ENCODE results near the gene PSMB7. TPM values are rescaled to one million over a fixed set of nuclear protein-coding genes. Genes with fewer than 3 reads are reported as not detected.

The PSMB7 gene
- total and polyA plus RNA-seq, 2 of the 8 experiments (the other 6 are each of a cell fraction or from before 2014, with no cell fraction given), result 222 to 357 TPM

DNA sequence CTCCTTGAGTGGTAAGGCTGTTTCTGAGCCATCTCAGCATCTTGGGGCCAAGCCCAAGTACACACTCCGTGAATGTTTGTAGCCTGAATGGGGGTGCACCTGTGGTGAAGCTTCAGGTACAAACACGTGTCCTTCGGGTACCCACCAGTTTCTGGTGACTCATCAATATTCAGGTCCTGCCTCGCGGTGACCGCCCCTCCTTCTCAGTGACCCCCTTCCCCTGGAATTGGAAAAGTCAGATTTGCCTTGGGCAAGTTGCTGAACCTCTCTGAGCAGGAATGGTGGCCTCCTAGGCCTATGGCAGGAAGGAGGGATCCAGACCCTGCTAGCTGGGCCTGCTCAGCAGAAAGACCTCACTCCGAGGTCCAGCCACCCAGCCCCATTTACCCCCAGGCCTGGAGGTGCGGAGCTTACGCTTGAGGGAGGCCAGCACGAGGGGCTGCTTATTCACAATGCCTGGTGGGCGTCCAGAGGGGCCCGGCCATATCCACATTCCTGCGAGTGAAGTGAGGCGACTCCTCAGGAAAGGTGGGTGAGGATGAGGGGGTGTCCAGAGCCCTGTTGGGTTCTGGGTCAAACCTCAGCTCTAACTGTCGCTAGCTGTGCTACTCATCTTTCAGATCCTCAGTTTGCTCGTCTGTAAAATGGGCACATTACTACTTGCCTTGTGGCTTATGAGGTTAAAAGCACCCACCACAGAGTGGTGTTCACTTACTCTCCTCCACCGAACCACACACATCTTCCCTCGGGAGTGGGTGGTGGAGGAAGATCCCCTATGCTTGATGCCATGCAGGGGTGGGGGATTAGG lies 42.0 kb upstream of the PSMB7 start:
- Histone ChIP-seq H3K4ac (replicated peaks; ENCODE audit: insufficient read length, low read depth, low read length) (no peak overlapping the region), H3K23me2 (ENCODE audit: low read depth, low read length) (peaks cover 6% of the 10 kb centered on the region; the same call in 1 of the 2 replicates), H3K14ac (ENCODE audit: insufficient read length) (no peak overlapping the region), H3K36me3 (ENCODE audit: control insufficient read depth in 2 of 4, insufficient read depth in 4 of 4, low read length in 3 of 4) (peaks cover 0 to 3% (median 0%) of the 10 kb centered on the region in 4 experiments; a peak in 1 of 8 replicates), H3K4me3 (ENCODE audit: extremely low read depth in 1 of 4, insufficient read depth in 2 of 4, low read depth in 3 of 4, low read length in 4 of 4) (no peak overlapping the region), H2BK5ac (ENCODE audit: low read depth, low read length) (no peak overlapping the region), H4K20me1 (replicated peaks in 1 of 2; ENCODE audit: control insufficient read depth in 1 of 2, insufficient read depth in 2 of 2, low read length in 2 of 2) (peaks cover 0 to 3% of the 10 kb centered on the region in 2 experiments), H3K79me1 (ENCODE audit: low read depth, low read length) (no peaks in the 10 kb centered on the region), H3K9ac (replicated peaks in 1 of 4; ENCODE audit: extremely low read depth in 1 of 4, low read depth in 3 of 4, low read length in 3 of 4) (no peak overlapping the region), H3K4me1 (replicated peaks in 1 of 4; ENCODE audit: control insufficient read depth in 3 of 4, insufficient read depth in 4 of 4, low read length in 3 of 4) (peaks cover 0 to 5% (median 3%) of the 10 kb centered on the region in 4 experiments; a peak in 5 of 7 replicates), H3K27me3 (replicated peaks in 1 of 4; ENCODE audit: control insufficient read depth in 3 of 4, extremely low read depth in 1 of 4, insufficient read depth in 3 of 4, low read length in 3 of 4) (peaks cover 7 to 15% (median 10%) of the 10 kb centered on the region in 4 experiments), H3K4me2 (ENCODE audit: insufficient read depth in 1 of 2, low read depth in 2 of 2, low read length in 2 of 2) (no peak overlapping the region), H4K5ac (ENCODE audit: insufficient read length, low read depth, low read length) (no peak overlapping the region), H2BK120ac (replicated peaks; ENCODE audit: low read depth, low read length) (no peak overlapping the region), H3K27ac (ENCODE audit: low read depth, low read length) (no peak overlapping the region), H4K8ac (ENCODE audit: extremely low read depth, insufficient read depth, low read length) (no peak overlapping the region), H4K91ac (replicated peaks; ENCODE audit: insufficient read length, low read length) (no peak overlapping the region), H2BK20ac (ENCODE audit: low read length) (no peak overlapping the region), H3K79me2 (ENCODE audit: control insufficient read depth in 1 of 2, insufficient read depth in 2 of 2, low read length in 2 of 2) (no peaks in the 10 kb centered on the region), H2AK5ac (ENCODE audit: low read depth, low read length) (no peak overlapping the region), H2BK15ac (ENCODE audit: low read length) (no peak overlapping the region), H2AFZ (ENCODE audit: low read length) (no peak overlapping the region), H3K56ac (replicated peaks; ENCODE audit: insufficient read length, low read depth, low read length) (no peak overlapping the region), H3K23ac (ENCODE audit: insufficient read length) (no peak overlapping the region), H3K18ac (ENCODE audit: extremely low read depth, low read length) (no peak overlapping the region), H2BK12ac (ENCODE audit: low read depth, low read length) (no peak overlapping the region), H3K9me3 (ENCODE audit: insufficient read depth in 2 of 2, low read depth in 1 of 2, low read length in 1 of 2) (peaks cover 0 to 4% of the 10 kb centered on the region in 2 experiments; a peak in 2 of 4 replicates)
- FAIRE-seq, result no peak
- POLR2A ChIA-PET (ENCODE audit: partially characterized antibody), result interaction anchor here (1.1 kb wide), 1 partner anchor 320 kb away, joined by 3 read pairs; the partner anchor contains the start of gene OLFML2A
- no peak for DNase-seq (ENCODE audit: low read depth in 1 of 2, low spot score in 2 of 2)
- WGBS, 2 experiments (ENCODE audit: extremely low coverage in 1 of 2, insufficient coverage in 1 of 2, insufficient read length in 1 of 2, insufficient replicate concordance in 2 of 2, low coverage in 1 of 2, low lambda C conversion rate in 2 of 2, missing lambda C conversion rate in 1 of 2), result 91% methylated on average over 18 of the region's 18 CpGs; no CpG with 5 or more reads in 1 of the 2 experiments
- CTCF ChIA-PET (ENCODE audit: partially characterized antibody), result interaction anchor here (0.7 to 6.6 kb wide), 13 partner anchors 9 to 905 kb away, joined by 3 to 35 read pairs (median 3); no protein-coding TSS in a partner anchor
- TF ChIP-seq KDM1A (IDR thresholded peaks at IDR 0.05; ENCODE audit: borderline replicate concordance, low read length) (peak; percentile 86; the same call in 1 of the 2 replicates), SAP30 (IDR thresholded peaks at IDR 0.05; ENCODE audit: insufficient read depth, insufficient replicate concordance, low read length) (no peak)

Measured in H1 (cell line).